Activated naive CD4-positive, alpha-beta T cell treated with anti-CD3 and anti-CD28 coated beads, Interleukin-2, amount 50 U/mL, for 72 hours (primary cell): ENCODE data around the gene CAV2. TPM values are rescaled to one million over a fixed set of nuclear protein-coding genes. Genes with fewer than 3 reads are reported as not detected.
A peak's percentile ranks its signal among the peaks of the same experiment; 100 is the strongest.

ENCODE experiments used
- ATAC-seq, 2 donors: fragments of 150-1000 bp; cut with Tn5 transposase; 2 replicates each; pipeline ENCODE4 v1.10.0; 2021; ENCODE audit warnings: mild to moderate bottlenecking in 2 of 2, moderate library complexity in 2 of 2
- DNase-seq, 2 donors: peaks; one replicate each; pipeline ENCODE4 v3.0.0; 2021 to 2022; ENCODE audit warnings: low spot score in 2 of 2
- H3K27ac Mint-ChIP-seq, 2 donors: one replicate each; pipeline ENCODE4 v1.8.0; 2022; ENCODE audit warnings: mild to moderate bottlenecking in 2 of 2, mixed read lengths in 2 of 2
- H3K36me3 Mint-ChIP-seq, 2 donors: one replicate each; pipeline ENCODE4 v1.8.0; 2022; ENCODE audit warnings: mixed read lengths in 2 of 2
- H3K9me3 Mint-ChIP-seq, 2 donors: one replicate each; pipeline ENCODE4 v1.8.0; 2022; ENCODE audit warnings: mixed read lengths in 2 of 2
- total RNA-seq, 2 donors: library from RNA; stranded (reverse); gene quantifications; one replicate each; pipeline ENCODE4 v1.2.3, GENCODE V29; 2022

The CAV2 gene
- total RNA-seq, 2 donors from 2014 or later = 0.12 TPM; not detected in 1

- DNase-seq (no peak), ATAC-seq (peak; percentile 41 to 55)
- Mint-ChIP-seq H3K9me3 (no peaks in the 10 kb centered on the region), H3K27ac (no peak overlapping the region), H3K36me3 (no peaks in the 10 kb centered on the region)
These were observed 12.3 kb downstream of the CAV2 start for GRCh38 chr7:116511552-116512519.

- DNase-seq (no peak), ATAC-seq (no peak)
- H3K9me3 Mint-ChIP-seq = no peaks in the 10 kb centered on the region
- no peaks in the 10 kb centered on the region for H3K36me3 Mint-ChIP-seq
- no peak overlapping the region for H3K27ac Mint-ChIP-seq
These were observed 13.1 kb downstream of the CAV2 start for GRCh38 chr7:116512520-116513188.

- DNase-seq = no peak
- ATAC-seq = no peak
- Mint-ChIP-seq H3K27ac (no peak overlapping the region), H3K9me3 (no peaks in the 10 kb centered on the region), H3K36me3 (no peaks in the 10 kb centered on the region)
These were observed 16.0 kb downstream of the CAV2 start for GRCh38 chr7:116515584-116515983.

GRCh38 chr7:116516324-116516723 lies 16.8 kb downstream of the CAV2 start:
- DNase-seq (no peak), ATAC-seq (no peak)
- Mint-ChIP-seq H3K9me3 (no peaks in the 10 kb centered on the region), H3K36me3 (no peaks in the 10 kb centered on the region), H3K27ac (no peak overlapping the region)

GRCh38 chr7:116517626-116518025 lies 18.1 kb downstream of the CAV2 start:
- no peak overlapping the region for H3K27ac Mint-ChIP-seq
- no peaks in the 10 kb centered on the region for H3K36me3 Mint-ChIP-seq
- ATAC-seq (no peak), DNase-seq (no peak)
- no peaks in the 10 kb centered on the region for H3K9me3 Mint-ChIP-seq

- ATAC-seq (no peak), DNase-seq (no peak)
- no peaks in the 10 kb centered on the region for H3K36me3 Mint-ChIP-seq
- H3K9me3 Mint-ChIP-seq = no peaks in the 10 kb centered on the region
- H3K27ac Mint-ChIP-seq = no peak overlapping the region
These were observed 19.4 kb downstream of the CAV2 start for GRCh38 chr7:116518961-116519360.

GRCh38 chr7:116521046-116521664 lies 21.6 kb downstream of the CAV2 start:
- ATAC-seq (no peak), DNase-seq (no peak)
- Mint-ChIP-seq H3K9me3 (no peaks in the 10 kb centered on the region), H3K27ac (no peak overlapping the region), H3K36me3 (peaks cover 0 to 10% of the 10 kb centered on the region in 2 donors)

GRCh38 chr7:116522247-116522646 lies 22.7 kb downstream of the CAV2 start:
- no peak for DNase-seq
- H3K9me3 Mint-ChIP-seq = no peaks in the 10 kb centered on the region

GRCh38 chr7:116524221-116524608 lies 24.7 kb downstream of the CAV2 start:
- DNase-seq (no peak), ATAC-seq (no peak)
- Mint-ChIP-seq H3K36me3 (peaks cover 0 to 10% of the 10 kb centered on the region in 2 donors), H3K9me3 (no peaks in the 10 kb centered on the region), H3K27ac (no peak overlapping the region)

More at GRCh38 chr7:116522247-116522646, 22.7 kb downstream of the CAV2 start:
- H3K36me3 Mint-ChIP-seq = peaks cover 0 to 10% of the 10 kb centered on the region in 2 donors
- H3K27ac Mint-ChIP-seq = no peak overlapping the region
- ATAC-seq = no peak

- ATAC-seq = peak; percentile 35 to 39
- Mint-ChIP-seq H3K27ac (no peak within 1 kb of the TSS), H3K36me3 (peaks cover 0 to 10% of the 10 kb centered on the region in 2 donors), H3K9me3 (no peaks in the 10 kb centered on the region)
- peak in 1 of 2 donors; percentile 6 for DNase-seq
These were observed 25.2 kb downstream of the CAV2 start, which contains the start of gene CAV1 for GRCh38 chr7:116524609-116525297. CAV1 (plus strand) TSS chr7:116525036; CDS start chr7:116525063, 27 bp downstream.

- H3K9me3 Mint-ChIP-seq = no peaks in the 10 kb centered on the region
These were observed 25.9 kb downstream of the CAV2 start for GRCh38 chr7:116525298-116525912.

GRCh38 chr7:116525913-116526861 lies 26.6 kb downstream of the CAV2 start:
- H3K9me3 Mint-ChIP-seq = no peaks in the 10 kb centered on the region
- ATAC-seq = peak; percentile 91 to 96
- peaks cover 0 to 10% of the 10 kb centered on the region in 2 donors for H3K36me3 Mint-ChIP-seq
- DNase-seq = peak; percentile 61 to 70
- H3K27ac Mint-ChIP-seq = no peak overlapping the region

More at GRCh38 chr7:116525298-116525912, 25.9 kb downstream of the CAV2 start:
- ATAC-seq (peak; percentile 1 to 63), DNase-seq (peak; percentile 27 to 53)
- Mint-ChIP-seq H3K27ac (no peak overlapping the region), H3K36me3 (peaks cover 0 to 10% of the 10 kb centered on the region in 2 donors)

GRCh38 chr7:116526897-116527296 lies 27.4 kb downstream of the CAV2 start:
- no peak for DNase-seq
- Mint-ChIP-seq H3K36me3 (peaks cover 0 to 10% of the 10 kb centered on the region in 2 donors), H3K9me3 (no peaks in the 10 kb centered on the region), H3K27ac (no peak overlapping the region)
- no peak for ATAC-seq

- Mint-ChIP-seq H3K27ac (no peak overlapping the region), H3K9me3 (no peaks in the 10 kb centered on the region), H3K36me3 (peaks cover 0 to 10% of the 10 kb centered on the region in 2 donors)
- DNase-seq (no peak), ATAC-seq (no peak)
These were observed 28.0 kb downstream of the CAV2 start for GRCh38 chr7:116527521-116527920.
